K562 (cell line): ENCODE data around the gene ERN1. TPM values are rescaled to one million over a fixed set of nuclear protein-coding genes. Genes with fewer than 3 reads are reported as not detected.

Source experiments
- BACH1 ChIP-seq: fragments of 200-800 bp; sonication (Bioruptor generic); IDR thresholded peaks from 2 replicates; pipeline ENCODE4 v1.6.1; 2016; ENCODE audit warnings: missing genetic modification characterization, missing compliant biosample characterization
- BRD4 ChIP-seq: fragments of 200-600 bp; sonication (generic); IDR thresholded peaks from 2 replicates; pipeline ENCODE4 v1.6.1; 2017; ENCODE audit warnings: inconsistent platforms
- CEBPB ChIP-seq: fragments of 450-650 bp; IDR thresholded peaks from 2 replicates; pipeline ENCODE4 v1.6.1; 2016; ENCODE audit warnings: missing genetic modification characterization, missing compliant biosample characterization
- CHD1 ChIP-seq: fragments of 200-600 bp; sonication (generic); IDR thresholded peaks from one replicate; pipeline ENCODE4 v1.6.1; 2012; ENCODE audit warnings: mild to moderate bottlenecking, moderate library complexity, low read length, inconsistent platforms
- CREBBP ChIP-seq: IDR thresholded peaks from one replicate; pipeline ENCODE4 v1.6.1; 2012; ENCODE audit warnings: low read depth, mild to moderate bottlenecking, control low read depth, inconsistent platforms, low read length
- DDX20 ChIP-seq: fragments of 450-650 bp; IDR thresholded peaks from 2 replicates; pipeline ENCODE4 v1.6.1; 2016; ENCODE audit warnings: missing genetic modification characterization, low read depth, mild to moderate bottlenecking, missing compliant biosample characterization, moderate library complexity
- DPF2 ChIP-seq: fragments of 450-650 bp; IDR thresholded peaks from 2 replicates; pipeline ENCODE4 v1.6.1; 2016
- ELF2 ChIP-seq: fragments of 250-450 bp; sonication (Bioruptor Pico); IDR thresholded peaks from 2 replicates; pipeline ENCODE4 v1.5.0; 2021; ENCODE audit warnings: mild to moderate bottlenecking
- FOXJ2 ChIP-seq: fragments of 200-800 bp; sonication (Bioruptor generic); IDR thresholded peaks from 2 replicates; pipeline ENCODE4 v1.6.1; 2016; ENCODE audit warnings: missing genetic modification characterization, missing compliant biosample characterization
- HNRNPH1 ChIP-seq: fragments of 200-400 bp; formaldehyde crosslinking; optimal IDR thresholded peaks from 2 replicates; pipeline ENCODE3; 2017; ENCODE audit warnings: low read depth, mild to moderate bottlenecking, low read length, moderate library complexity
- RBM14 ChIP-seq: fragments of 200-400 bp; formaldehyde crosslinking; IDR thresholded peaks from 2 replicates; pipeline ENCODE4 v1.6.1; 2018; ENCODE audit warnings: low read depth, mild to moderate bottlenecking, low read length, moderate library complexity, borderline replicate concordance; ENCODE audit not compliant: insufficient read depth
- RBM17 ChIP-seq: fragments of 200-400 bp; formaldehyde crosslinking; IDR thresholded peaks from 2 replicates; pipeline ENCODE4 v1.6.1; 2017; ENCODE audit warnings: low read depth, mild to moderate bottlenecking, low read length, borderline replicate concordance
- RUNX1 ChIP-seq: sonication (generic); IDR thresholded peaks from 2 replicates; pipeline ENCODE4 v1.6.1; 2016; ENCODE audit warnings: antibody characterized with exemption, low read depth
- SMARCA5 ChIP-seq: fragments of 450-650 bp; IDR thresholded peaks from 2 replicates; pipeline ENCODE4 v1.6.1; 2016
- ZBTB1 ChIP-seq: sonication (generic); formaldehyde crosslinking; IDR thresholded peaks from 2 replicates; pipeline ENCODE4 v1.8.1; 2023; ENCODE audit warnings: missing genetic modification reagents, low read depth, mild to moderate bottlenecking, borderline replicate concordance
- ZBTB8A ChIP-seq: fragments of 450-650 bp; IDR thresholded peaks from 2 replicates; pipeline ENCODE4 v1.6.1; 2018; ENCODE audit warnings: mild to moderate bottlenecking, moderate library complexity; ENCODE audit not compliant: partially characterized antibody
- ZNF140 ChIP-seq: fragments of 250-450 bp; sonication (Bioruptor Pico); IDR thresholded peaks from 2 replicates; pipeline ENCODE4 v1.8.0; 2021; ENCODE audit warnings: moderate library complexity, mild to moderate bottlenecking, inconsistent platforms
- ZNF431 ChIP-seq: sonication (generic); formaldehyde crosslinking; IDR thresholded peaks from 2 replicates; pipeline ENCODE4 v1.8.0; 2022; ENCODE audit warnings: mild to moderate bottlenecking, missing genetic modification reagents
- ZNF766 ChIP-seq: fragments of 200-800 bp; sonication (Bioruptor generic); conservative IDR thresholded peaks from 2 replicates; pipeline ENCODE4 v1.6.1; 2016; ENCODE audit warnings: missing genetic modification characterization, missing compliant biosample characterization
- polyA plus RNA-seq, 8 experiments: library from polyadenylated mRNA; depleted of rRNA in 4 of 8; stranded (reverse) in 5 of 8; unstranded in 3 of 8; fragments of >200 nt; fragmentation: Nextera tagmentation in 2 of 8; fragmentation: Illumina TruSeq in 1 of 8; extraction: Ambion mirVana in 2 of 8; extraction: Trizol in 1 of 8; gene quantifications; 2 replicates each; pipeline versions ENCODE4 v1.2.1 to v1.2.3, GENCODE V29; 2011 to 2014; ENCODE audit warnings: inconsistent platforms in 1 of 8, missing spikeins in 1 of 8
- total RNA-seq, 7 experiments: library from RNA; depleted of rRNA in 6 of 7; stranded (reverse); fragments of >200 nt in 6 of 7; fragmentation: Illumina TruSeq in 2 of 7; extraction: Trizol in 2 of 7; gene quantifications; 2 replicates each; pipeline versions ENCODE4 v1.2.1 to v1.2.3, GENCODE V29; 2011 to 2021; ENCODE audit warnings: low replicate concordance in 1 of 7
- TF ChIP-seq, protein P1 (sequence below), 2 experiments: fragments of 450-650 bp in 1 of 2; sonication (generic) in 1 of 2; formaldehyde crosslinking in 1 of 2; IDR thresholded peaks in 1 of 2; conservative IDR thresholded peaks in 1 of 2; 2 replicates each; pipeline versions ENCODE4 v1.6.1 to v1.8.1; 2016 to 2023; ENCODE audit warnings: mild to moderate bottlenecking in 2 of 2, moderate library complexity in 2 of 2, inconsistent platforms in 1 of 2, missing genetic modification reagents in 1 of 2
- TF ChIP-seq, protein P2 (sequence below): sonication (generic); formaldehyde crosslinking; IDR thresholded peaks from 2 replicates; pipeline ENCODE4 v1.4.0; 2020; ENCODE audit warnings: mild to moderate bottlenecking, missing genetic modification reagents
- TF ChIP-seq, protein P3 (sequence below), 2 experiments: fragments of 450-650 bp; IDR thresholded peaks; 2 replicates each; pipeline ENCODE4 v1.6.1; 2018; ENCODE audit warnings: mild to moderate bottlenecking in 2 of 2, low read depth in 1 of 2; ENCODE audit not compliant: partially characterized antibody in 2 of 2

The ERN1 gene
- total and polyA plus RNA-seq, 9 of the 15 experiments (the other 6 are each of a cell fraction or from before 2014, with no cell fraction given): 2.1 to 22.5 (median 7.3) TPM

DNA sequence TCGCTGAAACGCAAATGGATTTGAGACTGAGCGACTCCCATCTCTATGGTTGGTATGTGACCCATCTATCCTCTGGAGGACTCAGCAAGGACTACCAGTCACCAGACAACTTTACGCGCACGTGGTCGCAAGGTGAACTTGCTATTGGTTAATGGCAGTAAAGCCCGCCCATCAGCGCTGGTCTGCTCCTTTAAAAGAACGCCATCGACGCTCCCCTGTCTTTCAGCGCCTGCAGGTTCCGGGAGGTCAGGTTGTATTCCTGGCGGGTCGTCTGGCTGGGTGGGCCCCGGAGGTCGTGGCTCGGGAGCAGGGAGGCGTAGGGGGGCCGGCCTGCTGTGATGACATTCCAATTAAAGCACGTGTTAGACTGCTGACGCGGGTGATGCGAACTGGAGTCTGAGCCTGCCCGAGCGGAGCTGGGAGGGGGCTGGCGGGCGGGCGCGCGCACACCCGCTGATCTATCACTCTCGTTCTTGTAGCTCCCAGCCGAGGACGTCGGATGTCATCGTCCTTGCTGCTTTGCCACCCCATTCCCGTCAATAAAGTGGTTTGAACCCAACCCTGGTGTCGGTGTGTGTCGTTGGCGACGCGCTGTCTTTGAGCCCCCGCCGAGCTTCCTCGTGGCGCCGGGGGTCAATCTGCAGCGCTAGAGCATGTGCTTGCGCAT lies 15.9 kb upstream of the ERN1 start (continued):
- TF ChIP-seq DDX20 (tag) (no peak), ZBTB8A (no peak), FOXJ2 (tag) (no peak), BACH1 (no peak), CHD1 (no peak), HNRNPH1 (peak; percentile 89), RBM14 (peak; percentile 94; the same call in 1 of the 2 replicates), CEBPB (tag) (no peak), SMARCA5 (no peak), CREBBP (no peak), ZNF431 (CRISPR knock-in tag) (peak; percentile 42; the same call in 1 of the 2 replicates), BRD4 (peak; percentile 54; the same call in 1 of the 2 replicates), ELF2 (CRISPR knock-in tag) (0 out of 2 replicates have a peak, but pooled peaks have one; percentile 11), ZBTB1 (CRISPR knock-in tag) (peak; percentile 41; the same call in 1 of the 2 replicates), ZNF140 (CRISPR knock-in tag) (no peak), DPF2 (peak; percentile 45), RUNX1 (peak; percentile 74; the same call in 1 of the 2 replicates), ZNF766 (CRISPR knock-in tag) (no peak), RBM17 (no peak)
- TF ChIP-seq, protein P1, sequence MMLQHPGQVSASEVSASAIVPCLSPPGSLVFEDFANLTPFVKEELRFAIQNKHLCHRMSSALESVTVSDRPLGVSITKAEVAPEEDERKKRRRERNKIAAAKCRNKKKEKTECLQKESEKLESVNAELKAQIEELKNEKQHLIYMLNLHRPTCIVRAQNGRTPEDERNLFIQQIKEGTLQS (IDR thresholded peaks at IDR 0.05): peak; percentile 66
- TF ChIP-seq, protein P1 (CRISPR knock-in tag; conservative IDR thresholded peaks at IDR 0.05): no peak; the same call in 1 of the 2 replicates
- TF ChIP-seq, protein P2, sequence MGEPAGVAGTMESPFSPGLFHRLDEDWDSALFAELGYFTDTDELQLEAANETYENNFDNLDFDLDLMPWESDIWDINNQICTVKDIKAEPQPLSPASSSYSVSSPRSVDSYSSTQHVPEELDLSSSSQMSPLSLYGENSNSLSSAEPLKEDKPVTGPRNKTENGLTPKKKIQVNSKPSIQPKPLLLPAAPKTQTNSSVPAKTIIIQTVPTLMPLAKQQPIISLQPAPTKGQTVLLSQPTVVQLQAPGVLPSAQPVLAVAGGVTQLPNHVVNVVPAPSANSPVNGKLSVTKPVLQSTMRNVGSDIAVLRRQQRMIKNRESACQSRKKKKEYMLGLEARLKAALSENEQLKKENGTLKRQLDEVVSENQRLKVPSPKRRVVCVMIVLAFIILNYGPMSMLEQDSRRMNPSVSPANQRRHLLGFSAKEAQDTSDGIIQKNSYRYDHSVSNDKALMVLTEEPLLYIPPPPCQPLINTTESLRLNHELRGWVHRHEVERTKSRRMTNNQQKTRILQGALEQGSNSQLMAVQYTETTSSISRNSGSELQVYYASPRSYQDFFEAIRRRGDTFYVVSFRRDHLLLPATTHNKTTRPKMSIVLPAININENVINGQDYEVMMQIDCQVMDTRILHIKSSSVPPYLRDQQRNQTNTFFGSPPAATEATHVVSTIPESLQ (CRISPR knock-in tag): peak; percentile 94; the same call in 1 of the 2 replicates
- TF ChIP-seq, protein P3, sequence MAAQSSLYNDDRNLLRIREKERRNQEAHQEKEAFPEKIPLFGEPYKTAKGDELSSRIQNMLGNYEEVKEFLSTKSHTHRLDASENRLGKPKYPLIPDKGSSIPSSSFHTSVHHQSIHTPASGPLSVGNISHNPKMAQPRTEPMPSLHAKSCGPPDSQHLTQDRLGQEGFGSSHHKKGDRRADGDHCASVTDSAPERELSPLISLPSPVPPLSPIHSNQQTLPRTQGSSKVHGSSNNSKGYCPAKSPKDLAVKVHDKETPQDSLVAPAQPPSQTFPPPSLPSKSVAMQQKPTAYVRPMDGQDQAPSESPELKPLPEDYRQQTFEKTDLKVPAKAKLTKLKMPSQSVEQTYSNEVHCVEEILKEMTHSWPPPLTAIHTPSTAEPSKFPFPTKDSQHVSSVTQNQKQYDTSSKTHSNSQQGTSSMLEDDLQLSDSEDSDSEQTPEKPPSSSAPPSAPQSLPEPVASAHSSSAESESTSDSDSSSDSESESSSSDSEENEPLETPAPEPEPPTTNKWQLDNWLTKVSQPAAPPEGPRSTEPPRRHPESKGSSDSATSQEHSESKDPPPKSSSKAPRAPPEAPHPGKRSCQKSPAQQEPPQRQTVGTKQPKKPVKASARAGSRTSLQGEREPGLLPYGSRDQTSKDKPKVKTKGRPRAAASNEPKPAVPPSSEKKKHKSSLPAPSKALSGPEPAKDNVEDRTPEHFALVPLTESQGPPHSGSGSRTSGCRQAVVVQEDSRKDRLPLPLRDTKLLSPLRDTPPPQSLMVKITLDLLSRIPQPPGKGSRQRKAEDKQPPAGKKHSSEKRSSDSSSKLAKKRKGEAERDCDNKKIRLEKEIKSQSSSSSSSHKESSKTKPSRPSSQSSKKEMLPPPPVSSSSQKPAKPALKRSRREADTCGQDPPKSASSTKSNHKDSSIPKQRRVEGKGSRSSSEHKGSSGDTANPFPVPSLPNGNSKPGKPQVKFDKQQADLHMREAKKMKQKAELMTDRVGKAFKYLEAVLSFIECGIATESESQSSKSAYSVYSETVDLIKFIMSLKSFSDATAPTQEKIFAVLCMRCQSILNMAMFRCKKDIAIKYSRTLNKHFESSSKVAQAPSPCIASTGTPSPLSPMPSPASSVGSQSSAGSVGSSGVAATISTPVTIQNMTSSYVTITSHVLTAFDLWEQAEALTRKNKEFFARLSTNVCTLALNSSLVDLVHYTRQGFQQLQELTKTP (IDR thresholded peaks at IDR 0.05; ENCODE audit: low read depth in 1 of 2, partially characterized antibody in 2 of 2): peak in 1 of 2 experiments; percentile 44
